HG03097 (cell line): ENCODE results near the gene MUC15.

Source experiments
- ATAC-seq: cut with Tn5 transposase; IDR thresholded peaks from one replicate; pipeline ENCODE4 v1.9.1; 2021; ENCODE audit not compliant: unreplicated experiment, low FRiP score

MUC15 gene

GRCh38 chr11:26578998-26579661 is 7.1 kb upstream of the MUC15 start:
- no peak for ATAC-seq

GRCh38 chr11:26575946-26576345 is 3.9 kb upstream of the MUC15 start:
- no peak for ATAC-seq

- no peak for ATAC-seq
Measured at GRCh38 chr11:26573896-26574295, 1.8 kb upstream of the MUC15 start.

GRCh38 chr11:26572770-26573402 is 823 bp upstream of the MUC15 start:
- no peak for ATAC-seq

GRCh38 chr11:26569646-26570045 is 2.4 kb downstream of the MUC15 start:
- no peak for ATAC-seq

GRCh38 chr11:26558190-26558589 is 13.9 kb downstream of the MUC15 start:
- ATAC-seq, result no peak

- ATAC-seq, result no peak
Measured at GRCh38 chr11:26557666-26558065, 14.4 kb downstream of the MUC15 start.

GRCh38 chr11:26556582-26556981 is 15.5 kb downstream of the MUC15 start:
- no peak for ATAC-seq

GRCh38 chr11:26554455-26554854 is 17.6 kb downstream of the MUC15 start:
- ATAC-seq, result no peak

- no peak for ATAC-seq
Measured at GRCh38 chr11:26553182-26553581, 18.9 kb downstream of the MUC15 start.

GRCh38 chr11:26551186-26551801 is 20.8 kb downstream of the MUC15 start:
- no peak for ATAC-seq

GRCh38 chr11:26550022-26550421 is 22.0 kb downstream of the MUC15 start:
- no peak for ATAC-seq

GRCh38 chr11:26549176-26549575 is 22.9 kb downstream of the MUC15 start:
- ATAC-seq, result no peak

- no peak for ATAC-seq
Measured at GRCh38 chr11:26541870-26542269, 30.2 kb downstream of the MUC15 start.

GRCh38 chr11:26539517-26539916 is 32.5 kb downstream of the MUC15 start:
- no peak for ATAC-seq

- ATAC-seq, result no peak
Measured at GRCh38 chr11:26537341-26537740, 34.7 kb downstream of the MUC15 start.

- no peak for ATAC-seq
Measured at GRCh38 chr11:26527685-26528084, 44.4 kb downstream of the MUC15 start.

GRCh38 chr11:26522912-26523610 is 49.0 kb downstream of the MUC15 start:
- ATAC-seq, result no peak

- ATAC-seq, result no peak
Measured at GRCh38 chr11:26519469-26519868, 52.6 kb downstream of the MUC15 start.

GRCh38 chr11:26512196-26512595 is 59.9 kb downstream of the MUC15 start:
- no peak for ATAC-seq

GRCh38 chr11:26510756-26511155 is 61.3 kb downstream of the MUC15 start:
- ATAC-seq, result no peak
